GM12801 (cell line): ENCODE measurements around the gene FAM174B.

Experiments used
- CTCF ChIP-seq: IDR thresholded peaks from one replicate; pipeline ENCODE4 v1.5.1; 2011; ENCODE audit warnings: control low read depth; ENCODE audit not compliant: insufficient read length; ENCODE audit errors: extremely low read depth

The FAM174B gene

GRCh38 chr15:92586966-92587365, 68.6 kb downstream of the FAM174B start:
- no peak for TF ChIP-seq CTCF

DNA sequence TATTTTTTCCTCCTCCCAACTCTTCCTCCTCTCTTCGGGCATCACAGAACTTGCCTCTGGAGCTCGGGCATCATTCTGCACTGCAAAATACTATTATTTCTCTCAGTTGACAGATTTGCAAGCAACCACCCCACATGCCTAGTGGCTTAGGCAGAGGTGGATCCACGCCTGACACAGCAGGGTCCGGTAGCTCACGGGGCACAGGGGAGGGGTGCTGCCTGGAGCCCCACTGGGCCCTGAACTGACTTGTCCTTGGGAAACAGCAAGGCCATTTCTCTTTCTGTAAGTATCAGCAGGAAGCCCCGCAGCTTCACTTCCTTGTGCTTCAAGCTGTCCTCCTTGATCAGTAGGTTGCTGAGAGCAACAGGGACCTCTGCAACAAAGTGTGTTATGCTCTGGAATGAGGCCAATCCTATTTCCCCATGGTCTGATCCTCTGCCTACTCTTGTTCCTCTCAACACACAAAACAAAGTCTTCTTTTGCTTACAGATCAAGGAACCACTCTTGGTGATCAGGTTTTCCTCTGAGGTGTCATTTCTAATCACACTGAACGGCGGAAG, 69.1 kb downstream of the FAM174B start:
- TF ChIP-seq CTCF = no peak

GRCh38 chr15:92584105-92584504, 71.5 kb downstream of the FAM174B start:
- TF ChIP-seq CTCF = no peak

- no peak for TF ChIP-seq CTCF
These were observed 72.2 kb downstream of the FAM174B start for GRCh38 chr15:92583096-92584034.

DNA sequence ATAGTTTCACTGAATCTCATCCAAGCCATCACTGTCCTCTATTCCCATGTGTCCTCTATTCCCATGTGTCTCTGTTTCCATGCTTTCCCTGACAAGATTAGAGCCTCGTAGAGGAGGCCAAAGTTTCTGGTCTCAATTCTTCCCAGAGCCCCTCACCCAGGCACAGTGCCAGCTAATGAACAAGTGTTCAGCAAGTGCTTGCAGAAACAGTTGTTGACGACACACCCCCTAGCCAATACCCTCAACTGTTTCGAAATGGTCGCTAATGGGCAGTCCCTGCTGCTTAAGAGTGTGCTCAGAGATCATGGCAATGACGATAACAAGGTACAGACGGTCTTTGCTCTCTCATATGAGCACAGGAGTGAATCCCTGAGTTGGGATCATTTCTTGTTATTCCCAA, 73.4 kb downstream of the FAM174B start:
- no peak for TF ChIP-seq CTCF

GRCh38 chr15:92580933-92581445, 74.6 kb downstream of the FAM174B start:
- TF ChIP-seq CTCF = no peak

DNA sequence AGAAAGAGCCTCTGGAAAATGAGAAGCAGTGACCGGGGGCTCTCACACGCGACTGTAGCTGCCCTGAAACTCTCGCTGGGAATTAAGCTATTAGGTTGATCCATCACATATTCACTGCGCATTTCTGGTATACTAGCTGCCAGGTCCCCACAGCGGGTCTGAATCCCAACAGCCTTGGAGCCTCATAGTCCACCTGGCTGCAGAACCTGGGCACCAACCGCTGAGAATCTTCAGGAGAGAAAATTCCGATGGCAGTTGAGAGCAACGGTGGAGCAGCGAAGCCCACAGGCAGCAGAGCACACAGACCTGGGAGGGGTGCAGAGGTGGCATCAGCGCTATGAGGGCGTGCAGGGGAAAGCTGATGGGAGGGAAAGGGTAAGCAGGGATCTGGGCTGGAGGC, 75.1 kb downstream of the FAM174B start:
- no peak for TF ChIP-seq CTCF
